Measurements from ENCODE around the gene FOXI2. TPM values are rescaled to one million over a fixed set of nuclear protein-coding genes. Genes with fewer than 3 reads are reported as not detected.

Gene FOXI2
- total RNA-seq, 1 donor from 2014 or later: not detected

DNA sequence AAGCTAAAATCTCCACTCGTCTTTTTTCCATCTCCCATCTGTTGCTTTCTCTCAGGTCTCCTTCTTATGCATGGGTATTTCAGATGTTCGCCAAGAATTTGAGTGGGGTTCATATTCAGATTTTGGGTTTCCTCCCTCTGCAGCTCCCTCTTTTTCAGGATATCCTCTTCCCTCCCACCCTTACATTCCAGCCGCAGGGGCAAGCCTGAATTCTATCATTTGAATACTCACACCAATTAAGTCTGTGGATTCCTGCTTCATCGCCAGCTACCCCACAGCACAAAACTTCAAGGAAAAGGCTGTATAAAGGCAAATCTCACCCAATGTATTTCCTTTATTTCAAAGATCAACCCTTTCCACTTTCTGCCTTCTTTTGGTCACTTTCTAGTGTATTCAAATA lies 41.6 kb upstream of the FOXI2 start:
- H3K9me3 Mint-ChIP-seq (ENCODE audit: unreplicated experiment): no peaks in the 10 kb centered on the region
- H3K36me3 Mint-ChIP-seq (ENCODE audit: low read depth, unreplicated experiment): peaks cover 3% of the 10 kb centered on the region
- H3K4me3 Mint-ChIP-seq (ENCODE audit: unreplicated experiment): no peak overlapping the region
- DNase-seq (ENCODE audit: low spot score): no peak
- peaks cover 10% of the 10 kb centered on the region for H3K4me1 Mint-ChIP-seq (ENCODE audit: unreplicated experiment)
- H3K27me3 Mint-ChIP-seq (ENCODE audit: unreplicated experiment): no peaks in the 10 kb centered on the region
- no peak overlapping the region for H3K27ac Mint-ChIP-seq (ENCODE audit: unreplicated experiment)
- TF ChIP-seq, protein P1, sequence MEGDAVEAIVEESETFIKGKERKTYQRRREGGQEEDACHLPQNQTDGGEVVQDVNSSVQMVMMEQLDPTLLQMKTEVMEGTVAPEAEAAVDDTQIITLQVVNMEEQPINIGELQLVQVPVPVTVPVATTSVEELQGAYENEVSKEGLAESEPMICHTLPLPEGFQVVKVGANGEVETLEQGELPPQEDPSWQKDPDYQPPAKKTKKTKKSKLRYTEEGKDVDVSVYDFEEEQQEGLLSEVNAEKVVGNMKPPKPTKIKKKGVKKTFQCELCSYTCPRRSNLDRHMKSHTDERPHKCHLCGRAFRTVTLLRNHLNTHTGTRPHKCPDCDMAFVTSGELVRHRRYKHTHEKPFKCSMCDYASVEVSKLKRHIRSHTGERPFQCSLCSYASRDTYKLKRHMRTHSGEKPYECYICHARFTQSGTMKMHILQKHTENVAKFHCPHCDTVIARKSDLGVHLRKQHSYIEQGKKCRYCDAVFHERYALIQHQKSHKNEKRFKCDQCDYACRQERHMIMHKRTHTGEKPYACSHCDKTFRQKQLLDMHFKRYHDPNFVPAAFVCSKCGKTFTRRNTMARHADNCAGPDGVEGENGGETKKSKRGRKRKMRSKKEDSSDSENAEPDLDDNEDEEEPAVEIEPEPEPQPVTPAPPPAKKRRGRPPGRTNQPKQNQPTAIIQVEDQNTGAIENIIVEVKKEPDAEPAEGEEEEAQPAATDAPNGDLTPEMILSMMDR (IDR thresholded peaks at IDR 0.05; ENCODE audit: unreplicated experiment): no peak

DNA sequence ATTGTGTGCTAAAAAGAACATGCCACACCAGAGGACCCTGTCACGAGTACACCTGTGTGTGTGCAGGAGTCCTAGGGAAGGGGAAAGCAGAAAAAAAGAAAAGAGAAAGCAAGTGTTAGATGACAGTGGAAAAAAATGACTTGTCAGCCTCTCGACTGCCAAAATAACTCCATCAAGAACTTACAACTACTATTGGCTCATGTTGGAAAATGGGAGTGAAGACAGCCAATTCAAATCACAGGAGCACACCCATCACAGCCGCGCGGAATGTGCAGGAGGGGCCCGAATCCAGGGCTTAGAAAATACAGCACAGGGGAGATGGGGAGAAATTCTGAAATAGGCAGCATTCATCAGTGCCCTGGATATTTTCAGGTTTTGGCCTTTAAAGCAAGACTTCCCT lies 38.1 kb upstream of the FOXI2 start:
- no peak for DNase-seq (ENCODE audit: low spot score)
- peaks cover 10% of the 10 kb centered on the region for H3K4me1 Mint-ChIP-seq (ENCODE audit: unreplicated experiment)
- H3K27ac Mint-ChIP-seq (ENCODE audit: unreplicated experiment): no peak overlapping the region
- no peaks in the 10 kb centered on the region for H3K9me3 Mint-ChIP-seq (ENCODE audit: unreplicated experiment)
- H3K36me3 Mint-ChIP-seq (ENCODE audit: low read depth, unreplicated experiment): no peaks in the 10 kb centered on the region
- no peaks in the 10 kb centered on the region for H3K27me3 Mint-ChIP-seq (ENCODE audit: unreplicated experiment)
- TF ChIP-seq, protein P1 (IDR thresholded peaks at IDR 0.05; ENCODE audit: unreplicated experiment): no peak
- H3K4me3 Mint-ChIP-seq (ENCODE audit: unreplicated experiment): no peak overlapping the region

DNA sequence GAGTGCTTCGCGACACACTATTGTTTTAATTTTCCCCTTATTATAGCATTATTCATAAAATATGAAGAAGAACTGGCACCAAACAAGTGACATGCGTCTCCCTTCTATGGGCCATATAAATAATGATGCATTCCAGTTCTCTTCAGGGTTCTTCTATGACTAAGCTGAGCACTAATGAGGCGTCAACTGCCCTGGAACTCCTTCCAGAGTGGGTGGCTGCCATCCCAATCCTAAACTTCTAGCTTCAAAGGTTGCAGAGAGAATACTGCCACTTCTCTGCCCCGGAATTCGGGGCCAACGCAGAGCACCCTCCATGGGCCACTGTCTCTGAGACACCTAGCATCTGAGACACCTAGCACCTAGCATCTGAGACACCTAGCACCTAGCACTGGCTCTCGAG lies 37.7 kb upstream of the FOXI2 start:
- Mint-ChIP-seq H3K36me3 (ENCODE audit: low read depth, unreplicated experiment) (no peaks in the 10 kb centered on the region), H3K9me3 (ENCODE audit: unreplicated experiment) (no peaks in the 10 kb centered on the region), H3K27me3 (ENCODE audit: unreplicated experiment) (no peaks in the 10 kb centered on the region), H3K4me1 (ENCODE audit: unreplicated experiment) (peaks cover 10% of the 10 kb centered on the region), H3K27ac (ENCODE audit: unreplicated experiment) (no peak overlapping the region), H3K4me3 (ENCODE audit: unreplicated experiment) (no peak overlapping the region)
- TF ChIP-seq, protein P1 (IDR thresholded peaks at IDR 0.05; ENCODE audit: unreplicated experiment): no peak
- no peak for DNase-seq (ENCODE audit: low spot score)

DNA sequence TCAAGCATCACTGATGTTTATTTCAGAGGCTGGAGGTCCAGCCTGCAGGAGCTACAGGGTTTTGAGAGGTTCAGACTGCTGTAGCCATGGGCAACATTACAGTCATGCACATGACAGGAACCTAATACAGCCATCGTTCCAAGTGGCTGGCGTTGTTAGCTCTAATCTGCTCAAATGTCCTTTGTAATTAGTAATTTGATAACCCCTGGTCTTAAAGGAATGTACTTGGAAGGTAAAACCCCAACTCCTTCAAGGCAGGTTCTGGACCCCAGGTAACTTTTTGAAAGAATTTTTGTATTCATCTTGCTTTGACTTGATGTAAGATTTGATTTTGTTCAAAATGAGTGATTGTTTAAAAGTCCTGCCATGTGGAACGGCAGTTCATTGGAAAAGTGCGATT lies 34.7 kb upstream of the FOXI2 start:
- no peak overlapping the region for H3K4me3 Mint-ChIP-seq (ENCODE audit: unreplicated experiment)

DNA sequence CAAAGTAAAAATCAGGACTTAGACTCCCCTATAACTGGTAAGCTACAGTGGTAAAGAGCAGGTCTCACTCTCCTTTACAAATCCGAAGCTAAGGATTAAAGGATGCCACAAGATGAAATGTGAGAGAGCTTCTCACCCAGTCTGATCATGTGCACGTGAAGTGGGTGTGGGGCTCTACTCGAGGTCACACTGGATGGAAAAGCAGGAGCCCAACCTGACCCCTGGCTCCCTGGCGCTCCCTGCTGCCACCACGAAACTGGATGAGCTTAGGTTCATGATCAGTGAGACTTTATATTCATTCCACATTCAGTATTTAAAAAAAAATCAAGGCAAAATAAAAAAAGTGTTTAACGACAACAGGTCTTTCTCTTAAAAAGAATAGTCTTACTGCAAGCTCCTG lies 21.7 kb upstream of the FOXI2 start:
- Mint-ChIP-seq H3K9me3 (ENCODE audit: unreplicated experiment) (no peaks in the 10 kb centered on the region), H3K4me1 (ENCODE audit: unreplicated experiment) (no peaks in the 10 kb centered on the region), H3K27ac (ENCODE audit: unreplicated experiment) (no peak overlapping the region), H3K36me3 (ENCODE audit: low read depth, unreplicated experiment) (no peaks in the 10 kb centered on the region), H3K27me3 (ENCODE audit: unreplicated experiment) (no peaks in the 10 kb centered on the region), H3K4me3 (ENCODE audit: unreplicated experiment) (no peak overlapping the region)
- no peak for DNase-seq (ENCODE audit: low spot score)
- TF ChIP-seq, protein P1 (IDR thresholded peaks at IDR 0.05; ENCODE audit: unreplicated experiment): no peak

More for the DNA sequence above, 34.7 kb upstream of the FOXI2 start:
- H3K4me1 Mint-ChIP-seq (ENCODE audit: unreplicated experiment): no peaks in the 10 kb centered on the region
- TF ChIP-seq, protein P1 (IDR thresholded peaks at IDR 0.05; ENCODE audit: unreplicated experiment): no peak
- H3K27me3 Mint-ChIP-seq (ENCODE audit: unreplicated experiment): no peaks in the 10 kb centered on the region
- no peak for DNase-seq (ENCODE audit: low spot score)
- H3K9me3 Mint-ChIP-seq (ENCODE audit: unreplicated experiment): no peaks in the 10 kb centered on the region
- no peaks in the 10 kb centered on the region for H3K36me3 Mint-ChIP-seq (ENCODE audit: low read depth, unreplicated experiment)
- no peak overlapping the region for H3K27ac Mint-ChIP-seq (ENCODE audit: unreplicated experiment)
